GM12864 (cell line): ENCODE data around the gene HPS5.
"Not testable (repeated sequence)": the region's sequence is repeated elsewhere in the genome, so short reads cannot be mapped to it uniquely, and the experiment has no call there.

Source experiments
- DNase-seq: peaks from one replicate; pipeline ENCODE4 v3.0.0-alpha.2; 2011; ENCODE audit warnings: low read depth
- H3K4me3 ChIP-seq: 2 replicates; pipeline ENCODE4 v1.5.1; 2011; ENCODE audit warnings: mild to moderate bottlenecking, low read depth, low read length, control low read depth
- CTCF ChIP-seq: IDR thresholded peaks from 2 replicates; pipeline ENCODE4 v1.5.1; 2011; ENCODE audit warnings: low read depth, mild to moderate bottlenecking, moderate library complexity, low read length, control low read depth, inconsistent platforms; ENCODE audit errors: missing control alignments

The HPS5 gene

GRCh38 chr11:18330921-18331320 lies 9.0 kb upstream of the HPS5 start:
- no peak for TF ChIP-seq CTCF
- no peak overlapping the region for H3K4me3 ChIP-seq
- DNase-seq, result no peak

- H3K4me3 ChIP-seq, result no peak overlapping the region
- TF ChIP-seq CTCF, result no peak
- peak; percentile 35 for DNase-seq
Measured at GRCh38 chr11:18329196-18329870, 7.4 kb upstream of the HPS5 start.

DNA sequence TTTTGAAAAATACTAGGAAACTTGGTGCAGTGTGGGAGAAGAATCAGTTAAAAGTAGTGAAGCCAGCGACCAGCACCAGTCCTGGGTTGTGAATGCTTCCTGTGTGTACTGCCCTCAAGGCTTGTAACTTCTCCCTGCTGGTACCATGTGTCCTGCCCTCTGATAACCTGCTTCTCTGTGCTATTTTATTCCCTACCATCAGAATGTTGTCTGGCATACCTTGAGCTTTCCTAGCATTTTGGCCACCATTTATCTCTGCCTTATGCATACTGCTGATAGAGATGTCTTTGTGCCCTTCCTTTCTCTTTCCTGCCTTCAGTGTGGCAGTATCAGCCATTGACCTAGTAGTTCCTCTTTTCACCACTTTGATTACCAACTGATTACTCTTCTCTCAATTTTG lies 2.4 kb upstream of the HPS5 start:
- peak; percentile 5 for TF ChIP-seq CTCF
- no peak for DNase-seq
- peak overlapping the region; percentile 74 for H3K4me3 ChIP-seq

- peak overlapping the region; percentile 74; the same call in 1 of the 2 replicates for H3K4me3 ChIP-seq
- DNase-seq, result not testable (repeated sequence)
Measured at GRCh38 chr11:18323881-18324280, 1.9 kb upstream of the HPS5 start.

DNA sequence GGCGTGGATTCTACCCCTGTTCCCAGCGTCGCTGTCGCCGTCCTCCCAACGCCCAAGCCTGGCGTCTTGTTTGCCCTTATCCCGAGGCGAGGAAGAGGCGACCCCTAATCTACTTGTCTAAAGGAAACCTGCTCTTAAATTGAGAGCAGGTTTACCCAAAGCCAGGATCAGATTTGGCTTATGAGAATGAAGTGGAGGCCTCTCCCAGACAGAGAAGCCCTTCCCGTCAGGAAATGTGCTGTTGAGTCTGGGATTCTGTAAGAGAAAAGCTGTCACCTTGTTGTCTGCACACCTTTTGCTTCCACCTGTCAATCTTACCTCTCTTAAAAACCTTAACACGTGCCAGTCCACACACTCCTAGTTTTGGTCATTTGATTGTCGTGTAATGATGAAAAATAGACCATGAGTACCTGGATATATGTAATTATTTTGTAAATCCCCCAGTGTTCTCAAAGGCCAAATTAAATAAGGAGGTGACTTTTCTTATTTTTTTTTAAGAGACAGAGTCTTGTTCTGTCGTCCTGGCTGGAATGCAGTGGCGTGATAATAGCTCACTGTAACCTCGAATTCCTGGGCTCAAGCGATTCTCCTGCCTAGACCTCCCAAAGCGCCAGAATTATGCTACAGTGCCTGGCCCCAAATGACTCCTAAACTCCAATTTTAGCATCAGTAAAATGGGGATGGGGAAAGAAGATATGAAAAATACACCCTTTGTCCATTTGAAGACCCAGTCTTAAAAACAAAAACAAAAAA lies 1.1 kb upstream of the HPS5 start:
- peak overlapping the region; percentile 74 for H3K4me3 ChIP-seq
- no peak for TF ChIP-seq CTCF
- no peak for DNase-seq

- TF ChIP-seq CTCF, result no peak
- no peak for DNase-seq
- peak overlapping the region; percentile 74 for H3K4me3 ChIP-seq
Measured at GRCh38 chr11:18321578-18321968, 367 bp downstream of the HPS5 start.

DNA sequence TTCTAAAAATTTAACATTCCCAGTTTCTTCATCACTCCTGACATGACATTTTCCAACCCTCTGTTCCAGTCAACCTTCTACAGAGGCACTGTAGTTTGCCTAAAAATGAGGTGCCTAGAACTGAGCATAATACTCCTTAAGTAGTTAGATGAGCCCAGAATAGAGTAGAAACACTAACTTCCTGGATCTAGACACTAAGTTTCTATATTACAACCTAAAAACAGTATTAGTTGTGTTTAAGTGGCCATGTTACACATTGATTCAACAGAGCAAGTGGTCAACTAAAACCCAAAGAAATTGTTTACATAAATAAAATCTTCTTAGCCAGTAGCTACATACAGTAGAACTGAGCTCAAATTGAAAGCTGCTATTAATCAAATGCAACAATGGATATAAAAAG lies 1.3 kb downstream of the HPS5 start:
- no peak for DNase-seq
- H3K4me3 ChIP-seq, result peak overlapping the region; percentile 74
- no peak for TF ChIP-seq CTCF
